ENCODE data around the gene COLEC11.
A peak's percentile ranks its signal among the peaks of the same experiment; 100 is the strongest.

- TF ChIP-seq CTCF (optimal IDR thresholded peaks at IDR 0.05 in 1 of 3, IDR thresholded peaks at IDR 0.05 in 1 of 3, conservative IDR thresholded peaks at IDR 0.05 in 1 of 3; ENCODE audit: extremely low read depth in 1 of 3, insufficient read depth in 2 of 3, low read length in 3 of 3) (peak in 2 of 3 experiments; percentile 30 to 33), EZH2 (IDR thresholded peaks at IDR 0.05; ENCODE audit: low read length) (no peak)
Measured at GRCh38 chr2:3662239-3662638, 67.3 kb downstream of the COLEC11 start.

Measured in keratinocyte (primary cell).